WERI-Rb-1 (cell line): Measurements from ENCODE around the gene DCAF15.
A peak's percentile ranks its signal among the peaks of the same experiment; 100 is the strongest.

Source experiments
- DNase-seq: peaks from one replicate; pipeline ENCODE4 v3.0.0-alpha.2; 2020
- H3K27ac ChIP-seq: fragments of 250-450 bp; sonication (Bioruptor Pico); 2 replicates; pipeline ENCODE4 v1.5.1; 2020; ENCODE audit warnings: mild to moderate bottlenecking, moderate library complexity
- H3K27me3 ChIP-seq: fragments of 250-450 bp; sonication (Bioruptor Pico); 2 replicates; pipeline ENCODE4 v1.5.1; 2021; ENCODE audit warnings: mild to moderate bottlenecking, low read depth, moderate library complexity; ENCODE audit not compliant: insufficient read depth, severe bottlenecking
- H3K36me3 ChIP-seq: fragments of 250-450 bp; sonication (Bioruptor Pico); 2 replicates; pipeline ENCODE4 v1.5.1; 2020; ENCODE audit warnings: mild to moderate bottlenecking, moderate library complexity
- H3K4me3 ChIP-seq: 2 replicates; pipeline ENCODE4 v1.5.1; 2011; ENCODE audit warnings: low read depth, mild to moderate bottlenecking, control low read depth, low read length
- H3K9me3 ChIP-seq: fragments of 250-450 bp; sonication (Bioruptor Pico); 2 replicates; pipeline ENCODE4 v1.5.1; 2021; ENCODE audit warnings: mild to moderate bottlenecking, moderate library complexity; ENCODE audit not compliant: severe bottlenecking
- CTCF ChIP-seq: IDR thresholded peaks from 2 replicates; pipeline ENCODE4 v1.5.1; 2011; ENCODE audit warnings: low read depth, mild to moderate bottlenecking, control low read depth, inconsistent platforms, low read length

Gene DCAF15

GRCh38 chr19:13906910-13907309, 45.4 kb upstream of the DCAF15 start:
- Histone ChIP-seq H3K27ac (no peak overlapping the region), H3K36me3 (peaks cover 11% of the 10 kb centered on the region), H3K27me3 (no peaks in the 10 kb centered on the region), H3K9me3 (peaks cover 5% of the 10 kb centered on the region), H3K4me3 (peak overlapping the region; percentile 83)
- no peak for TF ChIP-seq CTCF
- no peak for DNase-seq

- H3K9me3 ChIP-seq = peaks cover 5% of the 10 kb centered on the region
Measured at GRCh38 chr19:13908674-13909073, 43.6 kb upstream of the DCAF15 start.

GRCh38 chr19:13909430-13909829, 42.9 kb upstream of the DCAF15 start:
- TF ChIP-seq CTCF = no peak
- Histone ChIP-seq H3K27ac (no peak overlapping the region), H3K9me3 (peaks cover 5% of the 10 kb centered on the region), H3K36me3 (peaks cover 32% of the 10 kb centered on the region), H3K27me3 (no peaks in the 10 kb centered on the region), H3K4me3 (no peak overlapping the region)
- no peak for DNase-seq

More at GRCh38 chr19:13908674-13909073, 43.6 kb upstream of the DCAF15 start:
- Histone ChIP-seq H3K4me3 (no peak overlapping the region), H3K36me3 (peaks cover 29% of the 10 kb centered on the region), H3K27ac (no peak overlapping the region), H3K27me3 (no peaks in the 10 kb centered on the region)
- no peak for TF ChIP-seq CTCF
- DNase-seq = no peak

- H3K27me3 ChIP-seq = no peaks in the 10 kb centered on the region
- peaks cover 57% of the 10 kb centered on the region for H3K36me3 ChIP-seq
- no peak overlapping the region for H3K4me3 ChIP-seq
- no peak overlapping the region for H3K27ac ChIP-seq
- H3K9me3 ChIP-seq = no peaks in the 10 kb centered on the region
- DNase-seq = no peak
- TF ChIP-seq CTCF = no peak
Measured at GRCh38 chr19:13913352-13913751, 39.0 kb upstream of the DCAF15 start.

GRCh38 chr19:13914777-13915176, 37.5 kb upstream of the DCAF15 start:
- Histone ChIP-seq H3K36me3 (peaks cover 65% of the 10 kb centered on the region), H3K4me3 (no peak overlapping the region), H3K27me3 (no peaks in the 10 kb centered on the region), H3K9me3 (no peaks in the 10 kb centered on the region), H3K27ac (no peak overlapping the region)
- DNase-seq = no peak
- TF ChIP-seq CTCF = no peak

GRCh38 chr19:13917888-13918406, 34.4 kb upstream of the DCAF15 start:
- Histone ChIP-seq H3K27ac (no peak overlapping the region), H3K9me3 (peaks cover 5% of the 10 kb centered on the region), H3K36me3 (peaks cover 78% of the 10 kb centered on the region), H3K27me3 (no peaks in the 10 kb centered on the region), H3K4me3 (no peak overlapping the region)
- TF ChIP-seq CTCF = no peak
- no peak for DNase-seq
